Fibroblast of skin of scalp (primary cell): ENCODE results near the gene ITGA7. TPM values are rescaled to one million over a fixed set of nuclear protein-coding genes. Genes with fewer than 3 reads are reported as not detected.

Experiments
- DNase-seq: peaks from one replicate; pipeline ENCODE4 v3.0.0-alpha.2; 2013
- polyA plus RNA-seq, 2 experiments: library from polyadenylated mRNA; unstranded; fragments of 120-200 nt; gene quantifications; one replicate each; pipeline ENCODE4 v1.2.1, GENCODE V29; 2013; ENCODE audit not compliant: insufficient read length in 2 of 2

The ITGA7 gene
- polyA plus RNA-seq (2013, experiment 1 of 2; ENCODE audit: insufficient read length), result 38.8 TPM
- 46.2 TPM for polyA plus RNA-seq (2013, experiment 2 of 2; ENCODE audit: insufficient read length)

- peak; percentile 60 for DNase-seq
These were observed at the start of gene ITGA7 for GRCh38 chr12:55707841-55708694. ITGA7 (minus strand) TSS chr12:55707904; CDS start chr12:55707682, 222 bp downstream.

- no peak for DNase-seq
These were observed 47.5 kb upstream of the ITGA7 start for GRCh38 chr12:55755246-55755645.

GRCh38 chr12:55748230-55748993, 40.7 kb upstream of the ITGA7 start:
- no peak for DNase-seq

- no peak for DNase-seq
These were observed 39.2 kb upstream of the ITGA7 start for GRCh38 chr12:55746913-55747231.

GRCh38 chr12:55746174-55746912, 38.6 kb upstream of the ITGA7 start:
- no peak for DNase-seq

GRCh38 chr12:55745361-55746173, 37.9 kb upstream of the ITGA7 start:
- DNase-seq, result peak; percentile 80

GRCh38 chr12:55744340-55745030, 36.8 kb upstream of the ITGA7 start:
- DNase-seq, result no peak

- DNase-seq, result peak; percentile 73
These were observed 36.0 kb upstream of the ITGA7 start for GRCh38 chr12:55743406-55744339.

GRCh38 chr12:55742719-55743405, 35.2 kb upstream of the ITGA7 start, which contains the start of gene GDF11:
GDF11 (plus strand) TSS chr12:55743122; CDS start chr12:55743317, 195 bp downstream.
- DNase-seq, result peak; percentile 86

- no peak for DNase-seq
These were observed 34.4 kb upstream of the ITGA7 start for GRCh38 chr12:55741931-55742680.

- DNase-seq, result no peak
These were observed 31.3 kb upstream of the ITGA7 start for GRCh38 chr12:55739025-55739378.

GRCh38 chr12:55738123-55739024, 30.7 kb upstream of the ITGA7 start:
- peak; percentile 91 for DNase-seq

- DNase-seq, result no peak
These were observed 29.9 kb upstream of the ITGA7 start for GRCh38 chr12:55737581-55738122.

- peak; percentile 67 for DNase-seq
These were observed 29.3 kb upstream of the ITGA7 start for GRCh38 chr12:55736780-55737580.

- no peak for DNase-seq
These were observed 28.4 kb upstream of the ITGA7 start for GRCh38 chr12:55736076-55736475.

GRCh38 chr12:55734595-55734994, 26.9 kb upstream of the ITGA7 start:
- DNase-seq, result no peak

GRCh38 chr12:55733858-55734257, 26.2 kb upstream of the ITGA7 start:
- DNase-seq, result no peak
